ENCODE data around the gene FAM228A. TPM values are rescaled to one million over a fixed set of nuclear protein-coding genes. Genes with fewer than 3 reads are reported as not detected.

FAM228A gene
- total and polyA plus RNA-seq, 2 experiments from 2014 or later = 2.1 TPM; not detected in 1

DNA sequence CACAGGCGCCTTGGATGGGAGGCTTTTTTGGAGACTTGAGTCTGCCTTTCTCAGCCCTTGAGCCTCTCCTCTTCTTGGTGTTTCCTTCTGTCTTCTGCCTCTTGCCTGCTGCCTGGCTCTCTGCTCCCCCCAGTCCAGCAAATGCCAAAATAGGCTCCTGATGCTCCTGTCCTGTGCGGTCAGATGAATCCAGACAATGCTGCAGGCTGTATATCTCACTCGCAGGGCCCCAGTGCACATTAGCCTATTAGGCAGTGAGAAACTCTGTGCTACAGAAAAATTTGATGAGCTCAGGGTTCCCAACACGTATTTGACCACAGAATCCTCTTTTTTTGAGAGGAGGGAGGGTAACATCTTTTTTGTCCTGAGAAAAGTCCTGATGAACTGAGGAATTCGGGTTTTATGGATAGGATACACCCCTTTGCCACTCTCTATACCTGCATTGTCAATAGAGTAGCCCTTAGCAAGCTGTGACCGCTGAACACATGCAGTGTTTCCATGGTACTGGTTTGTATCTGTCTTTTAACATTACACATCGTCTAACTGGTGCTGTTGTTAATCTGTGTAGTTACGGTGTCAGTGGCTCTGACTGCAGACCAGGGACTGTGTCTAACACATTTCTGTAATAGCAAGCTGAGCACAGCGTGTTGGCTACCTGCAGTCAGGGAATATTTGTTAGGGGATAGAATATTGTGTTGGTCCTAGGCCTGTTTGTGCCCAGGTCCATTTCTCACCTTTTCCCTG lies 50.8 kb downstream of the FAM228A start:
- no peaks in the 10 kb centered on the region for H4K20me1 ChIP-seq (ENCODE audit: insufficient read depth)
- no peaks in the 10 kb centered on the region for H3K9me3 ChIP-seq (ENCODE audit: low read depth)
- H3K4me2 ChIP-seq (ENCODE audit: unreplicated experiment) = no peak overlapping the region
- in situ Hi-C loops (cut with MboI) = no loop called here
- no peak overlapping the region for H3K27ac ChIP-seq
- 75% methylated on average over 9 of the region's 9 CpGs for WGBS, 2 experiments (ENCODE audit: low coverage in 1 of 2, low lambda C conversion rate in 2 of 2, missing lambda C conversion rate in 2 of 2)
- no peak overlapping the region for H2AFZ ChIP-seq
- H3K4me3 ChIP-seq = no peak overlapping the region
- TF ChIP-seq EZH2 (IDR thresholded peaks at IDR 0.05; ENCODE audit: insufficient read depth, poor library complexity, severe bottlenecking) (no peak), EZH2phosphoT487 (IDR thresholded peaks at IDR 0.05; ENCODE audit: insufficient read depth, low read depth) (no peak)
- H3K27me3 ChIP-seq (replicated peaks; ENCODE audit: insufficient read depth) = no peaks in the 10 kb centered on the region
- no peaks in the 10 kb centered on the region for H3K4me1 ChIP-seq (ENCODE audit: insufficient read depth)
- H3K9ac ChIP-seq = no peak overlapping the region
- H3K9me2 ChIP-seq (ENCODE audit: insufficient read depth) = no peaks in the 10 kb centered on the region
- H3K79me2 ChIP-seq (ENCODE audit: insufficient read depth) = no peaks in the 10 kb centered on the region
- no peaks in the 10 kb centered on the region for H3F3A ChIP-seq (ENCODE audit: insufficient read depth)
- no peak for DNase-seq
- H3K36me3 ChIP-seq (ENCODE audit: low read depth) = no peaks in the 10 kb centered on the region

DNA sequence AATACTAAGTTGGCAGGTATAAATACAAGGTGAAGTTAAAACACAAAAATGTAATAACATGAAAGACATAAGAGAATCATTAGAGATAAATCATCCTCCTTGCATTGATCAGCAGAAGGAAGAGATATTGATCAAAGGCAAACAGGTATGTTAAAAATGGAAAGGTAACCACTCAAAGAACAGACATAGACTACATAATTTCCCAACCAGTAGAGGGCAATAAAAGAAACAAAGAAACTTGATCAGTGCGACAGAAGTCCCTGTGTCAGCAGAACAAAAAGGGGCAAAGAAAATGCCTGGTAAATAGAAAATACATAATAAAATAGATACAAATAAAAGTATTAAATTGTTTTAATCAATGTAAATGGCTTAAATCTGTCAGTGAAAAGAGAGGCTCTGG lies 53.6 kb downstream of the FAM228A start:
- in situ Hi-C loops (cut with MboI) = no loop called here
- DNase-seq = peak; percentile 29
- H3K36me3 ChIP-seq (ENCODE audit: low read depth) = no peaks in the 10 kb centered on the region

DNA sequence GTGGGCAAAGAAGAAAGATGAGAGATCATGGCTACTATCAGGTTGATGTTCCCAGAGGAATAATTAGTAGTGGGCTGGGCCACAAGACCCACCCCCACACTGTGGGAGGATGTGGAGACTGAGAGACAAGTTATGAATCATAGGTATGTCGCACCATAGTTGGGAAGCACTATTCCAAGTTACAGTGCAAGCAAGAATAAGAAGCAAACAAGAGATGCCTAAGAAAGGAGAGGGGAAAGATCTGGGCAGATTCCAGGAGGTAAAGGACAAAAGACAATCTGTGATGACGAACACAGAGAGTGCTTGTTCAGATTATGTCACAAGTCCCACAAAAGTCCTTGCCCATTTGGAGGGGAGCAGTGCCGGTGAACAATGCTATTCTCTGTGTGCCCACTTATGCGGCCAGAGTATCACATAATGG lies 56.6 kb downstream of the FAM228A start:
- Histone ChIP-seq H3K9ac (no peak overlapping the region), H4K20me1 (ENCODE audit: insufficient read depth) (no peaks in the 10 kb centered on the region), H3K36me3 (ENCODE audit: low read depth) (no peaks in the 10 kb centered on the region), H3K79me2 (ENCODE audit: insufficient read depth) (no peaks in the 10 kb centered on the region), H3K9me3 (ENCODE audit: low read depth) (no peaks in the 10 kb centered on the region), H3K4me1 (ENCODE audit: insufficient read depth) (peaks cover 7% of the 10 kb centered on the region; the same call in 1 of the 2 replicates), H2AFZ (no peak overlapping the region), H3F3A (ENCODE audit: insufficient read depth) (peaks cover 10% of the 10 kb centered on the region; the same call in 1 of the 2 replicates), H3K4me2 (ENCODE audit: unreplicated experiment) (no peak overlapping the region), H3K27me3 (replicated peaks; ENCODE audit: insufficient read depth) (no peaks in the 10 kb centered on the region), H3K27ac (no peak overlapping the region), H3K4me3 (no peak overlapping the region), H3K9me2 (ENCODE audit: insufficient read depth) (no peaks in the 10 kb centered on the region)
- TF ChIP-seq EZH2phosphoT487 (IDR thresholded peaks at IDR 0.05; ENCODE audit: insufficient read depth, low read depth) (no peak), EZH2 (IDR thresholded peaks at IDR 0.05; ENCODE audit: insufficient read depth, poor library complexity, severe bottlenecking) (no peak)
- in situ Hi-C loops (cut with MboI) = no loop called here
- WGBS, 2 experiments (ENCODE audit: low coverage in 1 of 2, low lambda C conversion rate in 2 of 2, missing lambda C conversion rate in 2 of 2) = 88 to 89% methylated on average over 4 of the region's 4 CpGs
- DNase-seq = peak; percentile 25

More for the DNA sequence above, 53.6 kb downstream of the FAM228A start:
- H3K9me3 ChIP-seq (ENCODE audit: low read depth) = no peaks in the 10 kb centered on the region
- no peak overlapping the region for H3K9ac ChIP-seq
- peaks cover 7% of the 10 kb centered on the region; the same call in 1 of the 2 replicates for H3K4me1 ChIP-seq (ENCODE audit: insufficient read depth)
- H3K27ac ChIP-seq = no peak overlapping the region
- WGBS, 2 experiments (ENCODE audit: low coverage in 1 of 2, low lambda C conversion rate in 2 of 2, missing lambda C conversion rate in 2 of 2) = 94 to 100% methylated on average over 1 of the region's 1 CpG
- H4K20me1 ChIP-seq (ENCODE audit: insufficient read depth) = no peaks in the 10 kb centered on the region
- no peaks in the 10 kb centered on the region for H3K79me2 ChIP-seq (ENCODE audit: insufficient read depth)
- H3K27me3 ChIP-seq (replicated peaks; ENCODE audit: insufficient read depth) = no peaks in the 10 kb centered on the region
- TF ChIP-seq EZH2phosphoT487 (IDR thresholded peaks at IDR 0.05; ENCODE audit: insufficient read depth, low read depth) = no peak
- no peak for TF ChIP-seq EZH2 (IDR thresholded peaks at IDR 0.05; ENCODE audit: insufficient read depth, poor library complexity, severe bottlenecking)
- H2AFZ ChIP-seq = no peak overlapping the region
- no peaks in the 10 kb centered on the region for H3K9me2 ChIP-seq (ENCODE audit: insufficient read depth)
- H3K4me3 ChIP-seq = no peak overlapping the region
- H3K4me2 ChIP-seq (ENCODE audit: unreplicated experiment) = no peak overlapping the region
- 0 out of 2 replicates have a peak, but pooled peaks cover under 1% of the 10 kb centered on the region for H3F3A ChIP-seq (ENCODE audit: insufficient read depth)

DNA sequence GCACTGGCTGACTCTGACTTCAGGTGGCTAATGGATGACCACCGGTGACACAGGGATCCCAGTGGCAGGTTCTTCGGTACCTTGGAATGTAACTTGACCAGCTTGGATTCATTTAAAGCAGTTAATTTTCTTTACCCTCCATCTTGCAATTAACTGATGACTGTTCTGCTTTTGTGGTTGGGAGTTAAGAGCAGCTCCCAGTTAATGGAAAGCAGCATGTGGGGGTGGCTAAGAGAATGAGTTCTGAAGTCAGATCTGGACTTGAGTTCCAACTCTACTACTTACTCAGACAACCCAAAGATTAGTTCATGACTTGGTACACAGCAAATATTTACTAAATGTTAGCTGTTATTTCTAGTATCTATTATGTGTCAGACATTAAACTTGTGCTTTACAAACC lies 58.5 kb downstream of the FAM228A start:
- no peaks in the 10 kb centered on the region for H3K9me2 ChIP-seq (ENCODE audit: insufficient read depth)
- H3K4me3 ChIP-seq = no peak overlapping the region
- H3K9ac ChIP-seq = no peak overlapping the region
- H3K79me2 ChIP-seq (ENCODE audit: insufficient read depth) = no peaks in the 10 kb centered on the region
- peaks cover 7% of the 10 kb centered on the region; the same call in 1 of the 2 replicates for H3K4me1 ChIP-seq (ENCODE audit: insufficient read depth)
- 0 out of 2 replicates have a peak, but pooled peaks cover 3% of the 10 kb centered on the region for H3K36me3 ChIP-seq (ENCODE audit: low read depth)
- no peak overlapping the region for H3K4me2 ChIP-seq (ENCODE audit: unreplicated experiment)
- H4K20me1 ChIP-seq (ENCODE audit: insufficient read depth) = no peaks in the 10 kb centered on the region
- H2AFZ ChIP-seq = no peak overlapping the region
- in situ Hi-C loops (cut with MboI) = no loop called here
- TF ChIP-seq EZH2phosphoT487 (IDR thresholded peaks at IDR 0.05; ENCODE audit: insufficient read depth, low read depth) = no peak
- WGBS, 2 experiments (ENCODE audit: low coverage in 1 of 2, low lambda C conversion rate in 2 of 2, missing lambda C conversion rate in 2 of 2) = 94 to 95% methylated on average over 2 of the region's 2 CpGs
- H3K27me3 ChIP-seq (replicated peaks; ENCODE audit: insufficient read depth) = no peaks in the 10 kb centered on the region
- DNase-seq = peak; percentile 19
- H3K9me3 ChIP-seq (ENCODE audit: low read depth) = no peaks in the 10 kb centered on the region
- peaks cover 10% of the 10 kb centered on the region; the same call in 1 of the 2 replicates for H3F3A ChIP-seq (ENCODE audit: insufficient read depth)
- no peak overlapping the region for H3K27ac ChIP-seq
